ENCODE results near the gene SNRPA.

SNRPA gene

GRCh38 chr19:40735013-40735771 is 15.8 kb upstream of the SNRPA start:
- TF ChIP-seq GATA3 (IDR thresholded peaks at IDR 0.05; ENCODE audit: low read depth, low read length): no peak
- no peak for TF ChIP-seq GATA2 (IDR thresholded peaks at IDR 0.05; ENCODE audit: low read depth, low read length)

GRCh38 chr19:40736661-40737060 is 14.3 kb upstream of the SNRPA start:
- TF ChIP-seq GATA3 (IDR thresholded peaks at IDR 0.05; ENCODE audit: low read depth, low read length) (no peak), GATA2 (IDR thresholded peaks at IDR 0.05; ENCODE audit: low read depth, low read length) (no peak)

GRCh38 chr19:40737102-40737644 is 13.8 kb upstream of the SNRPA start:
- TF ChIP-seq GATA2 (IDR thresholded peaks at IDR 0.05; ENCODE audit: low read depth, low read length) (no peak), GATA3 (IDR thresholded peaks at IDR 0.05; ENCODE audit: low read depth, low read length) (no peak)

- TF ChIP-seq GATA3 (IDR thresholded peaks at IDR 0.05; ENCODE audit: low read depth, low read length) (no peak), GATA2 (IDR thresholded peaks at IDR 0.05; ENCODE audit: low read depth, low read length) (no peak)
Observed at GRCh38 chr19:40739030-40739839, 11.8 kb upstream of the SNRPA start.

GRCh38 chr19:40739871-40740703 is 10.9 kb upstream of the SNRPA start:
- no peak for TF ChIP-seq GATA2 (IDR thresholded peaks at IDR 0.05; ENCODE audit: low read depth, low read length)

GRCh38 chr19:40740747-40741146 is 10.3 kb upstream of the SNRPA start:
- TF ChIP-seq GATA3 (IDR thresholded peaks at IDR 0.05; ENCODE audit: low read depth, low read length) (no peak), GATA2 (IDR thresholded peaks at IDR 0.05; ENCODE audit: low read depth, low read length) (no peak)

- TF ChIP-seq GATA3 (IDR thresholded peaks at IDR 0.05; ENCODE audit: low read depth, low read length): no peak
- no peak for TF ChIP-seq GATA2 (IDR thresholded peaks at IDR 0.05; ENCODE audit: low read depth, low read length)
Observed at GRCh38 chr19:40741527-40742390, 9.2 kb upstream of the SNRPA start.

GRCh38 chr19:40742477-40742876 is 8.5 kb upstream of the SNRPA start:
- no peak for TF ChIP-seq GATA3 (IDR thresholded peaks at IDR 0.05; ENCODE audit: low read depth, low read length)
- no peak for TF ChIP-seq GATA2 (IDR thresholded peaks at IDR 0.05; ENCODE audit: low read depth, low read length)

- TF ChIP-seq GATA3 (IDR thresholded peaks at IDR 0.05; ENCODE audit: low read depth, low read length) (no peak), GATA2 (IDR thresholded peaks at IDR 0.05; ENCODE audit: low read depth, low read length) (no peak)
Observed at GRCh38 chr19:40742886-40743285, 8.1 kb upstream of the SNRPA start.

GRCh38 chr19:40743926-40744325 is 7.1 kb upstream of the SNRPA start:
- TF ChIP-seq GATA2 (IDR thresholded peaks at IDR 0.05; ENCODE audit: low read depth, low read length) (no peak), GATA3 (IDR thresholded peaks at IDR 0.05; ENCODE audit: low read depth, low read length) (no peak)

- TF ChIP-seq GATA3 (IDR thresholded peaks at IDR 0.05; ENCODE audit: low read depth, low read length): no peak
- no peak for TF ChIP-seq GATA2 (IDR thresholded peaks at IDR 0.05; ENCODE audit: low read depth, low read length)
Observed at GRCh38 chr19:40744554-40745401, 6.2 kb upstream of the SNRPA start.

- TF ChIP-seq GATA2 (IDR thresholded peaks at IDR 0.05; ENCODE audit: low read depth, low read length): no peak
- no peak for TF ChIP-seq GATA3 (IDR thresholded peaks at IDR 0.05; ENCODE audit: low read depth, low read length)
Observed at GRCh38 chr19:40745402-40745780, 5.6 kb upstream of the SNRPA start.

Measured in SH-SY5Y (cell line).